Measurements from ENCODE around the gene DPH3.

GRCh38 chr3:16286161-16286560 lies 21.4 kb upstream of the DPH3 start:
- TF ChIP-seq POLR2AphosphoS5 (IDR thresholded peaks at IDR 0.05; ENCODE audit: insufficient read depth, low read depth, low read length) (no peak), POLR2A (IDR thresholded peaks at IDR 0.05; ENCODE audit: low read depth, low read length) (no peak), CTCF (IDR thresholded peaks at IDR 0.05; ENCODE audit: extremely low read depth in 1 of 2, insufficient read depth in 1 of 2, low read depth in 1 of 2, low read length in 2 of 2) (no peak), MAX (IDR thresholded peaks at IDR 0.05; ENCODE audit: insufficient read depth, insufficient read length) (no peak), EZH2 (IDR thresholded peaks at IDR 0.05; ENCODE audit: borderline replicate concordance, low read depth, low read length, severe bottlenecking) (no peak), JUN (IDR thresholded peaks at IDR 0.05; ENCODE audit: borderline replicate concordance, insufficient read depth, insufficient read length, low read depth) (no peak), FOS (IDR thresholded peaks at IDR 0.05; ENCODE audit: borderline replicate concordance, insufficient read depth, low read length) (no peak), GATA2 (IDR thresholded peaks at IDR 0.05; ENCODE audit: insufficient read depth, insufficient read length, low read depth, low read length) (no peak), MYC (IDR thresholded peaks at IDR 0.05; ENCODE audit: low read depth, low read length) (no peak)
